Dendritic cell treated with granulocyte-macrophage colony-stimulating factor and Interleukin-4, amounts not matched to agents 40 ng/mL and 50 ng/mL, for 4 days (primary cell): ENCODE data around the gene LRG1.
"Not testable (repeated sequence)": the region's sequence is repeated elsewhere in the genome, so short reads cannot be mapped to it uniquely, and the experiment has no call there.

Experiments
- H3K27ac Mint-ChIP-seq: one replicate; pipeline ENCODE4 v1.8.0; 2022; ENCODE audit warnings: mild to moderate bottlenecking, mixed read lengths
- H3K27me3 Mint-ChIP-seq: one replicate; pipeline ENCODE4 v1.8.0; 2022; ENCODE audit warnings: mild to moderate bottlenecking, mixed read lengths
- H3K36me3 Mint-ChIP-seq: one replicate; pipeline ENCODE4 v1.8.0; 2022; ENCODE audit warnings: low read depth, mixed read lengths
- H3K4me1 Mint-ChIP-seq: one replicate; pipeline ENCODE4 v1.8.0; 2022; ENCODE audit warnings: low read depth, mixed read lengths
- H3K4me3 Mint-ChIP-seq: one replicate; pipeline ENCODE4 v1.8.0; 2022; ENCODE audit warnings: mild to moderate bottlenecking, moderate library complexity, mixed read lengths
- H3K9me3 Mint-ChIP-seq: one replicate; pipeline ENCODE4 v1.8.0; 2022; ENCODE audit warnings: mixed read lengths
- intact Hi-C: fragments of 100-400 bp; cut with micrococcal nuclease; formaldehyde crosslinking; loops from one replicate; pipeline ENCODE4 v1.15.0; 2022

Gene LRG1

DNA sequence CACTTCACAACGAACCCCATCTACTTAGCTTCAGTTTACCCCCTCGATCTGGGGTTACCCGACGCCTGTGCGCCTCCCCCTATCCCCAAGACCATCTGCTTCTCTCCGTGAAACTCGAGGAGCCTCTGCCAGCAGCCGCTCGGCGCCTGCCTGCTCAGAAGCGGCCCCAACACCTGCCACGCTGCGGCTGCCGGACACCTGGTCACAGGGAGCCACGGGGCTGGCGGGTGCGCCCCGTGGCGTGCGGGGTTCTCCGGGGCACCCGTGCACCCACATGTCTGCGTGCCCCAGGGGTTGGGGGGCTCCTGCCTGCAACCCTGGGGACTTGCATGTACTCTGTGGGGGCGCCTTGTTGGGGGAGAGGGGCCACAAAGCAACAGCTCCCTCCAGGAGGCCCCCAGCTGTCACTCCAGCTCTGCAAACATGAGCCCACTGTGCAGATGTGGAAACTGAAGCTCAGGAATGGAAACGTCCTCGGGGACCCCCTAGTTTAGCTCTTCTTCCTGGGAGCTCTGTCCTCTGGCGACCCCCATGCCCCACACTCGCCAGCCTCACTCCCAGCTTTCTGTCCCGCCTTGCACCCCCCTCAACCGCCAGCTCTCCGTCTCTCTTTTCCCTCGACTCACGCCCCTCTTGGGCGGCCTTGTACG is 26.7 kb upstream of the LRG1 start:
- Mint-ChIP-seq H3K9me3 (no peaks in the 10 kb centered on the region), H3K4me3 (peak overlapping the region; percentile 2), H3K27me3 (no peaks in the 10 kb centered on the region), H3K36me3 (no peaks in the 10 kb centered on the region), H3K4me1 (peaks cover 61% of the 10 kb centered on the region), H3K27ac (peak overlapping the region; percentile 65)
- intact Hi-C loops = no loop called here

DNA sequence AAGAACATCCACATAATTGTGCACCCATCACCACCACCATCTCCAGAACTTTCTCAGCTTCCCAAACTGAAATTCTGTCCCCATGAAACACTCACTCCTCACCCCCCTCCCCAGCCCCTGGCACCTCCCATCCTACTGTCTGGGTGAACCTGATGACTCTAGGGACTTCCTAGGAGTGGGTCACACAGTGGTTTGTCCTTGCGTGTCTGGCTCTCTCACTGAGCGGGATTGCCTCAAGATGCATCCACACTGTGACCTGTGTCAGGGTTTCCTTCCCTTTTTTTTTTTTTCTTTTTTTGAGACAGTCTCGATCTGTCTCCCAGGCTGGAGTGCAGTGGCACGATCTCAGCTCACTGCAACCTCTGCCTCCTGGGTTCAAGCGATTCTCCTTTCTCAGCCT is 23.7 kb upstream of the LRG1 start:
- H3K27me3 Mint-ChIP-seq, H3K36me3 Mint-ChIP-seq, H3K4me3 Mint-ChIP-seq, H3K9me3 Mint-ChIP-seq, H3K27ac Mint-ChIP-seq, intact Hi-C loops: not testable (repeated sequence)
- peaks cover 68% of the 10 kb centered on the region for H3K4me1 Mint-ChIP-seq

DNA sequence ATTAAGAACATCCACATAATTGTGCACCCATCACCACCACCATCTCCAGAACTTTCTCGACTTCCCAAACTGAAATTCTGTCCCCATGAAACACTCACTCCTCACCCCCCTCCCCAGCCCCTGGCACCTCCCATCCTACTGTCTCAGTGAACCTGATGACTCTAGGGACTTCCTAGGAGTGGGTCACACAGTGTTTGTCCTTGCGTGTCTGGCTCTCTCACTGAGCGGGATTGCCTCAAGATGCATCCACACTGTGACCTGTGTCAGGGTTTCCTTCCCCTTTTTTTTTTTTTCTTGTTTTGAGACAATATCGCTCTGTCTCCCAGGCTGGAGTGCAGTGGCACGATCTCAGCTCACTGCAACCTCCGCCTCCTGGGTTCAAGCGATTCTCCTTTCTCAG is 22.2 kb upstream of the LRG1 start:
- intact Hi-C loops, H3K27me3 Mint-ChIP-seq, H3K4me3 Mint-ChIP-seq, H3K9me3 Mint-ChIP-seq, H3K36me3 Mint-ChIP-seq: not testable (repeated sequence)
- peak overlapping the region; percentile 58 for H3K27ac Mint-ChIP-seq
- peaks cover 70% of the 10 kb centered on the region for H3K4me1 Mint-ChIP-seq

DNA sequence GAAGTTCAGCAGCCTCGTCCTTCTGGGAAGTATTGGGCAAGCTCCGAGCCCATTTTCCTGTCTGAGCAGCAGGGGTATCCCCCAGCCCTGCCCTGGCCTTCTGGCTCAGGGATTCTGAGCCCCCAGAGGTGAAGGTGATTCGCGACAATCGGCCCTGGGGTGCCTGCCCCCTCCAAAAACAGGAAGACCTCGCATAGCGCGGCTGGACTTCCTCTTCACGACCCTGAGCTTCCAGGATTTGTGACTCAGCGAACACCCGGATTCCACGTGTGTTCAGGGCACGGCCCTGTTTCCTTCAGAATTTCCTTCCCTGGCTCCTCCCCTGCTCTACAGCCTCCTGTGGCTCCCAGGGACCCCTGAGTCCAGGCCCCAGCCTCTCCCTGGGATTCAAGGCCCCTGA is 19.7 kb upstream of the LRG1 start, which contains the start of gene SEMA6B:
Gene SEMA6B, minus strand, starts transcription at position 116 of the 400 bp plus-strand sequence. CDS start 1,227 bp downstream, outside the sequence.
- H3K9me3 Mint-ChIP-seq = no peaks in the 10 kb centered on the region
- H3K36me3 Mint-ChIP-seq = no peaks in the 10 kb centered on the region
- H3K4me1 Mint-ChIP-seq = peaks cover 69% of the 10 kb centered on the region
- H3K4me3 Mint-ChIP-seq = peak within 1 kb of the TSS; percentile 51
- no peaks in the 10 kb centered on the region for H3K27me3 Mint-ChIP-seq
- peak within 1 kb of the TSS; percentile 54 for H3K27ac Mint-ChIP-seq
- intact Hi-C loops = no loop called here

DNA sequence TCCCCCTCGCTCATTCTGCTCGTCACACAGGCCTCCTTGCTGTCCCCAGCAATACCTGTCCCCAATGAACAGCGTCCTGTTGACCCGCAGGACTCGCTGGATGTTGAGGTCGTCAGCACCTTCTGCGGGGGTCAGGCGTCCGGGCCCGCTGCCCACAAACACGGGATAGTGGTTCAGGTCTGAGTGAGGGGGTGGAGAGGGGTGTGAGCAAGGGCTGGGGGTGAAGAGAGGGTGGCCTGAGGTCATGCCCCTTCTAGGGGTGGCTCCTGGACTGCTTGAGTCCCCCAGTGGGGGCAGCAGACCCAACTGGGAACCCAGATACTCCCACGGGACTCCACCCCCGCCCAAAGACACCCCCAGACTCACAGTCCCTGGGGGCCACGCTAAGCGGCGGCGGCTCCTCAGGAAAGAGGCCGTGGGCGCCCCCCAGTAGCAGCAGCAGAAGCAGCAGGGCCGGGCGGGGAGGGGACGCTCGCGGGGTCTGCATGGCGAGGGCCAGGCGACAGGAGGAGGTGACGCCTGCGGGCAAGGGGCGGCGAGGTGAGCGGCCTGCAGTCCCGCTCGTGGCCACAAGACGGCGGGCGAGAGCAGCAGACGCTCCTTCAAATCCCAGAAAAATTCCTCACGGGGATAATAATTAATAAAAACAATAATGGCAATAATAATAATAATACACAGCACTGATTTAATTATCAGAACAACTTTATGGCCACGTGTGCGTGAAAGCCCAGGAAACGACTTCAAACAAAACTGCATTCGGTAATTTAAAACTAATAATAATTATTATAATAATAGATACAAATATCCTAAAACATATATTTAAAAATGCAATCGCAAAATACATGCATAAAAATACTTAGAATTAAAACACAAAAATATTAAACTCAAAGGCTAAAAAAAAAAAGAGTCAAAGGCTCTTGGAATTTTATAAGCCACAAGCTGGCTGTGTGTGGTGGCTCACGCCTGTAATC is 18.4 kb upstream of the LRG1 start:
- H3K4me3 Mint-ChIP-seq = peak overlapping the region; percentile 6
- peaks cover 5% of the 10 kb centered on the region for H3K9me3 Mint-ChIP-seq
- no peaks in the 10 kb centered on the region for H3K27me3 Mint-ChIP-seq
- no peak overlapping the region for H3K27ac Mint-ChIP-seq
- H3K4me1 Mint-ChIP-seq = peaks cover 61% of the 10 kb centered on the region
- intact Hi-C loops = no loop called here
- peaks cover 8% of the 10 kb centered on the region for H3K36me3 Mint-ChIP-seq

DNA sequence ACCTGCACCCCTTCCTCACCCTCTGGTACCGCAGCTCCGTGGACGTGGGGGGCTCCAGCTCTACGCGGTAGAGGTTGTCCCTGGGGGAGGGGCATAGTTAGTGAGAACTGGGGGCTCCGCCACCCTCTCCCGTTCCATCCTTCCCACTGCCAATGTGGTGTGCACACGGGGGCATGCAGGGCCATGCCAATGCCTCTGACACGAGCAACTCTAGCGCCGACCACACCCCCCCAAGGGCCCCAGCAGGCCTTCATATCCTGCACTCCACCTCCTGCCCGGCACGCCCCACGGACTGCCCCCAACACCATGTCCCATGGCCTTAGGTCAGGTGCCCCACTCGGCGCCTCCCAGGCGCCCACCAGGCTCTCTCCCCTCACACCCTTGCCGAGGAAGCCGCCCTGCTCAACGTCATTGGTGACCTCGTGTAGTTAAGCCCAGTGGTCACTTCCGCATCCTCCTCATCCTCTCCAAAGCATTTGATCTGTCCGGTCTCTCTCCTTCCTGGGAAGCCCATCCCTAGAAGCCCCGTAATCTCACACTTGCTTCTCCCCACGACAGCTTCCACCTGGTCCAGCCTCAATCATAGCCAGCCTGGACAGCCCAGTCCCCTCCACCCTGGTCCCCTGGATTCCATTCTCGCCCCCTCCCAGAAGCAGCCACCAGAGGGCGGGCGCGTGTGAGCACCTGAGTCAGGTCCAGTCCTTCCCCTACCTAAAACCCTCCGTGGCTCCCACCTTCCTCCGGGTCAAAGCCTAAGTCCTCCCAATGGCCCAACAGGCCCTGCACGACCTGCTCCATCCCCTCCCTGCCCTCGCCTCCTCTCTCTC is 17.5 kb upstream of the LRG1 start:
- Mint-ChIP-seq H3K36me3 (peaks cover 14% of the 10 kb centered on the region), H3K27ac (no peak overlapping the region), H3K27me3 (no peaks in the 10 kb centered on the region), H3K4me1 (peaks cover 61% of the 10 kb centered on the region), H3K9me3 (peaks cover 8% of the 10 kb centered on the region), H3K4me3 (no peak overlapping the region)
- intact Hi-C loops = no loop called here

DNA sequence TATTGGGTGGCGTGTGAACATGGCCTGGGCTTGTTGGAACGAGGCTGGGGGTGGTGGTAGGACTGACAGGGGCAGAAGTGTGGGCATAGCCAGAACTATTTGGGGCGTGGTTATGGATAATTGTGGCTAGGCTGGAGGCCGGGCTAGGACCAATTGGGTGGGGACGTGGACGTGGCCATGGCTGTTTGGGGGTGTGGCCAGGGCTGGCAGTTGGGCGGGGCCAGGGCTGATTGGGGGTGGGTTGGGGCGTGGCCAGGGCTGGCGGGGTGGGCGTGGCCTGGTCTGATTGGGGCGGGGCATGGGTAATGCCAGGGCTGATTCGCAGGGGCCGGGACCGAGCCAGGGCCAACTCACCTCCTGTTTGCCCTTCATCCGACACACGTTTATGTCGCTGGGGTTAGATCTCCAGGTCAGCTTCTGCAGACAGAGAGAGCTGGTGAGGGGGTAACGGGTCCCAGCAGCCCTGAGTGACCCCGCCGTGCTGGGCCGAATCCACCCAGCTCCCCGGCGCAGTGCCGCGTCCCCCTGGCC is 16.8 kb upstream of the LRG1 start:
- Mint-ChIP-seq H3K4me3 (no peak overlapping the region), H3K9me3 (peaks cover 8% of the 10 kb centered on the region), H3K36me3 (peaks cover 21% of the 10 kb centered on the region), H3K4me1 (peaks cover 54% of the 10 kb centered on the region), H3K27ac (peak overlapping the region; percentile 43), H3K27me3 (peaks cover 3% of the 10 kb centered on the region)
- intact Hi-C loops = no loop called here

DNA sequence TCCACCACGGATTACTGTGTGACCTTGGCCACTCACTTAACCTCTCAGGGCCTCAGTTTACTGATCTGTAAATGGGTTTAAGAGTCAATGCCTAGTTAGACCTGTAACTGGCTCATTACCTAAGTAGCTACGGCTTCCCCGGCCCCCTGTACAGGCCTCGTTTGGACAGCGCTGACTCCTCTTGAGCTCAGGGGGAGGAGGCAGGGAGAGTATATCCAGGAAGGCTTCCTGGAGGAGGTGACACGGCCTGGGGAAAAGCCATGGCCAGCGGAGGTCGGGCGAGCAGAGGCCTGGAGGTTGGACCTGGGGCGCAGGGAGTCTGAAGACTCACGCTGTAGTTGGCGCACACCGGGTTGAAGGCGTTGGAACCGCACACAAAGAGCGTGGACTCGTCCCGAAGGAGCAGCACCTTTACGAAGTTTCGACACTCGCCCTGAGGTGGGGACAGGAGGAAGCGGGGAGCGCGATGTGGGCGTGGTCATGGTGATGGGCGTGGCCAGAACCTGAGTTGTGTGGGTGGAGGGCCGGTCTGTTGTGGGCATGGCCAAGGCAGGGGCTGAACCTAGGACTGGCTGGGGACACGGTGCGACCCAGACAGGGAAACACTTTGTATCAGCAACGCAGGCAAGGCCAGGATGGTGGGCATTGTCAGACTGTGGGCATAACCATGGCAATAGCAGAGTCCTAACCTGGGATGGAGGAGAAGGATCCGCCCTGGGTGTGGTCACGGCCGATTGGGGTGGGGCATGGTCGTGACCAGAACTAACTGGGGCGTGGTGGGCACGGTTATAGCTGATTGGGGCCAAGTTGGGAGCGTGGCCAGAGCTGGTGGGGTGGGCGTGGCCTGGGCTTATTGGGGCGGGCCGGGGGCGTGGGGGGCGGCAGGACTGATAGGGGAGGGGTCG is 16.1 kb upstream of the LRG1 start:
- Mint-ChIP-seq H3K4me3 (no peak overlapping the region), H3K27me3 (peaks cover 3% of the 10 kb centered on the region), H3K36me3 (peaks cover 23% of the 10 kb centered on the region), H3K27ac (peak overlapping the region; percentile 43), H3K9me3 (peaks cover 8% of the 10 kb centered on the region), H3K4me1 (peaks cover 54% of the 10 kb centered on the region)
- intact Hi-C loops = no loop called here

DNA sequence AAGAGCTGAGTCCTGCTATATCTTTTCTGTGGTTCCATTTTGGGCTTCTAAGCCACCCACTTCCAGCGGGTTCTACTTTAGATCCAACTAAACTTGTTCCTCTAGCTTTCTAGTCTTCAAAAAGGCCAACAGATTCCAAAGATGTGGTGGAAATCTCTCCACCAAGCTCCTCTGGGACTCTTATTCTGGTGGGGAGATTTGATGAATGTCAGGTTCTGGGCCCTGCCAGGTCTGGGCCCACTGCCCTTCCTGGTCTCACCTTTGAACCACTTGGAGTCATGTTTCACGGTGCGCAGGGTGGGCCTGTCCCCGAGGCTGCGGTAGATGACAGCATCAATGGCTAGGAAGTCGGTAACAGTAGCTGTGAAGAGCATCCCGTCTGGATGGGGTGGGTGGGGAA is 14.9 kb upstream of the LRG1 start:
- Mint-ChIP-seq H3K36me3 (peaks cover 27% of the 10 kb centered on the region), H3K27me3 (peaks cover 3% of the 10 kb centered on the region), H3K4me3 (no peak overlapping the region)

DNA sequence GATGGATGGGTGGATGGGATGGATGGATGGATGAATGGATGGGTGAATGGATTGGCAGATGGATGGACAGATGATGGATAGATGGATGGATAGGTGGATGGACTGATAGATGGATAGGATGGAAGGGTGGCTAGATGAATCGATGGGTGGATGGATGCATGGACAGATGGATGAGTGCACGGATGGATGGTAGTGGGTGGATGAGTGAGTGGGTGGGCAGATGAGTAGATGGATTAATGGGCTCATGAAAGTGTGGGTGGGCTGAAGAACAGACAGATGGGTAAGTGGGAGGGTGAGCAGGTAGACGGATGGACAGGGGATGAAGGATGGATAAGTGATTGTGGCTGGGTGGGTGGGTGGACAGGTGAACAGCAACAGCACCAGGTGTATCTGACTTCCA is 13.9 kb upstream of the LRG1 start:
- intact Hi-C loops = no loop called here
- Mint-ChIP-seq H3K4me1 (peaks cover 46% of the 10 kb centered on the region), H3K4me3 (no peak overlapping the region), H3K27me3 (peaks cover 3% of the 10 kb centered on the region), H3K27ac (no peak overlapping the region), H3K9me3 (peaks cover 8% of the 10 kb centered on the region), H3K36me3 (peaks cover 28% of the 10 kb centered on the region)

More for the DNA sequence above, 14.9 kb upstream of the LRG1 start:
- peaks cover 8% of the 10 kb centered on the region for H3K9me3 Mint-ChIP-seq
- H3K4me1 Mint-ChIP-seq = peaks cover 48% of the 10 kb centered on the region
- intact Hi-C loops = no loop called here
- H3K27ac Mint-ChIP-seq = no peak overlapping the region

DNA sequence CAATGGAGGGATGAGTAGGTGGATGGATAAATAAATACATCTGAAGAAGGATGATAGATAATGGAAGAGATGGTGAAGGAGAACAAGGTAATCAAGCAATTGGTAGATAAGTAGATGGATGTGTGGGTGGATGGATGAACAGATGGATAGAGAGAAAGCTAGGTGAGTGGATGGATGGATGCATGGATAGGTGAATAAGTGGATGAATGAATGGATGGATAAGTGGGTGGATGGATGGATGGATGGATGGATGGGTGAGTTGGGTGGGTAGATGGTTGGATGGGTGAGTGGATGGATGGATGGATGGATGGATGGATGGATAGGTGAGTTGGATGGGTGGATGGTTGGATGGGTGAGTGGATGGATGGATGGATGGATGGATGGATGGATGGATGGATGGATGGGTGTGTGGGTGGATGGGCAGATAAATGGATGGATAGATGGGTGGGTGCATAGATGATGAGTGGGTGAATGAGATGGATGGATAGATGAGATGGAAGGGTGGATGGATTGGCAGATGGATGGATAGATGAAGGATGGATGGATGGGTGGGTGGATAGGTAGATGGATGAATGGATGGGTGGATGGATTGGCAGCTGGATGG is 13.4 kb upstream of the LRG1 start:
- peaks cover 28% of the 10 kb centered on the region for H3K36me3 Mint-ChIP-seq
- peaks cover 8% of the 10 kb centered on the region for H3K9me3 Mint-ChIP-seq
- H3K27me3 Mint-ChIP-seq = peaks cover 3% of the 10 kb centered on the region
- H3K4me1 Mint-ChIP-seq = peaks cover 47% of the 10 kb centered on the region
- H3K27ac Mint-ChIP-seq = no peak overlapping the region
- no peak overlapping the region for H3K4me3 Mint-ChIP-seq
- intact Hi-C loops = no loop called here

DNA sequence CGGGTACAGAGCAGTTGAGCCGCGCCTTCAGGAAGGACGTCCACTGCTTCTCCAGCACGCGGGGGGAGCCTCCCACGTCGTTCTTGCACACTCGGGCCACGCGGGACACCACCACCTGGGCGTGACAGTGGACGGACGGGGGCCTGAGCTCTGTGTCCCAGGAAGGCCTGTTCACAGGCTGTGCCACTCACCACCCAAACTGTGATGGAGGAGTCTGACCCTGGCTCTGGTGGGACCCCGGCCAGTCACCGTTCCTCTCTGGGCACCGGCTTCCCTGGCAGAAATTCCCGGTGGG is 12.6 kb upstream of the LRG1 start:
- H3K27ac Mint-ChIP-seq = no peak overlapping the region
- no peak overlapping the region for H3K4me3 Mint-ChIP-seq
- peaks cover 47% of the 10 kb centered on the region for H3K4me1 Mint-ChIP-seq
- H3K36me3 Mint-ChIP-seq = peaks cover 28% of the 10 kb centered on the region
- H3K27me3 Mint-ChIP-seq = peaks cover 3% of the 10 kb centered on the region
- peaks cover 8% of the 10 kb centered on the region for H3K9me3 Mint-ChIP-seq
- intact Hi-C loops = no loop called here
